OCI-LY3 (cell line): ENCODE measurements around the gene MOB3C.

ENCODE experiments used
- EZH2phosphoT487 ChIP-seq: fragments of 200-600 bp; shearing (Covaris generic); IDR thresholded peaks from 2 replicates; pipeline ENCODE4 v1.6.1; 2018; ENCODE audit warnings: antibody characterized with exemption, mixed run types, low read depth
- TF ChIP-seq, protein P1 (sequence below): fragments of 200-600, 300-600 bp; sonication (generic); IDR thresholded peaks from 2 replicates; pipeline ENCODE4 v1.5.1; 2014; ENCODE audit warnings: antibody characterized with exemption, low read length, low read depth

DNA sequence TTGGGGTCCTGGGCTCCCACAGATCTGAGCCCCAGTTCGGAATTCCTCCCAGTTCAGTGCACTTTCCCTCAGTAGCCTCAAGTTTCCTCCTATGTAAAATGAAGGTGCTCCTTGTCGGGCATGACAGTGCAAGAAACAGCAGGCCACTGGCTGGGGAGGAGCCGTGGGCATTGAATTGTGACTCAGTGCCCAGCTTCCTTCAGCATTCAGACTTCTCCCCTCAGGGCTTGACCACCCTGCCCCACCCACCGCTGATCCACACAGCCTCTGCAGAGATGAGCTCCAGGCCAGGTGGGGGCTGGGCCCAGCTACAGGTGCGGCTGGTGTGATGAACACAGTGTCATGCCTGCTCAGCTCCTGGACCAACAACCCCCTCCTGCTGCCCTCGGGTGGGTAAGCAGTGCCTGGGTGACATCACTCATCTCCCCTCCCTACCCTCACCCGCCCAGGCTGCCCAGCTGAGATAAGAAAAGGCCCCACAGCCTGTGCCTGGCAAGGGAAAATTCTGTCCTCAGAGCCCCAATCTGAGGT is 4.9 kb downstream of the MOB3C start:
- TF ChIP-seq, protein P1, sequence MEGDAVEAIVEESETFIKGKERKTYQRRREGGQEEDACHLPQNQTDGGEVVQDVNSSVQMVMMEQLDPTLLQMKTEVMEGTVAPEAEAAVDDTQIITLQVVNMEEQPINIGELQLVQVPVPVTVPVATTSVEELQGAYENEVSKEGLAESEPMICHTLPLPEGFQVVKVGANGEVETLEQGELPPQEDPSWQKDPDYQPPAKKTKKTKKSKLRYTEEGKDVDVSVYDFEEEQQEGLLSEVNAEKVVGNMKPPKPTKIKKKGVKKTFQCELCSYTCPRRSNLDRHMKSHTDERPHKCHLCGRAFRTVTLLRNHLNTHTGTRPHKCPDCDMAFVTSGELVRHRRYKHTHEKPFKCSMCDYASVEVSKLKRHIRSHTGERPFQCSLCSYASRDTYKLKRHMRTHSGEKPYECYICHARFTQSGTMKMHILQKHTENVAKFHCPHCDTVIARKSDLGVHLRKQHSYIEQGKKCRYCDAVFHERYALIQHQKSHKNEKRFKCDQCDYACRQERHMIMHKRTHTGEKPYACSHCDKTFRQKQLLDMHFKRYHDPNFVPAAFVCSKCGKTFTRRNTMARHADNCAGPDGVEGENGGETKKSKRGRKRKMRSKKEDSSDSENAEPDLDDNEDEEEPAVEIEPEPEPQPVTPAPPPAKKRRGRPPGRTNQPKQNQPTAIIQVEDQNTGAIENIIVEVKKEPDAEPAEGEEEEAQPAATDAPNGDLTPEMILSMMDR = no peak
- no peak for TF ChIP-seq EZH2phosphoT487
